SU-DHL-6 (cell line): ENCODE measurements around the gene ARRDC1.
"Not testable (repeated sequence)": the region's sequence is repeated elsewhere in the genome, so short reads cannot be mapped to it uniquely, and the experiment has no call there.

Experiments used
- H2AFZ ChIP-seq: fragments of 200-600 bp; sonication (generic); 2 replicates; pipeline ENCODE4 v1.6.1; 2014; ENCODE audit warnings: low read depth, mild to moderate bottlenecking, moderate library complexity, mixed read lengths, antibody characterized with exemption, low read length; ENCODE audit not compliant: severe bottlenecking
- H3F3A ChIP-seq: fragments of 200-600 bp; shearing (Covaris generic); 2 replicates; pipeline ENCODE4 v1.6.0; 2016; ENCODE audit warnings: antibody characterized with exemption, mild to moderate bottlenecking; ENCODE audit not compliant: insufficient read depth
- H3K27ac ChIP-seq: fragments of 200-600 bp; sonication (generic); 2 replicates; pipeline ENCODE4 v1.5.1; 2016; ENCODE audit warnings: low read depth, mild to moderate bottlenecking, low read length, moderate library complexity, mixed read lengths
- H3K27me3 ChIP-seq: fragments of 200-600 bp; sonication (generic), shearing (Covaris generic); 2 replicates; pipeline ENCODE4 v1.6.0; 2014; ENCODE audit warnings: mild to moderate bottlenecking, low read length
- H3K36me3 ChIP-seq: fragments of 200-600 bp; sonication (generic); 2 replicates; pipeline ENCODE4 v1.6.1; 2014; ENCODE audit warnings: mild to moderate bottlenecking, low read length, mixed read lengths
- H3K4me2 ChIP-seq: fragments of 300-600, 200-600 bp; shearing (Covaris generic), sonication (generic); 2 replicates; pipeline ENCODE4 v1.6.0; 2014; ENCODE audit warnings: low read length, low read depth, mild to moderate bottlenecking; ENCODE audit not compliant: poor library complexity, severe bottlenecking
- H3K4me3 ChIP-seq: fragments of 200-600 bp; sonication (generic); 2 replicates; pipeline ENCODE4 v1.5.1; 2014; ENCODE audit warnings: antibody characterized with exemption, low read length, mild to moderate bottlenecking, mixed read lengths; ENCODE audit not compliant: insufficient read depth, poor library complexity, severe bottlenecking
- H3K79me2 ChIP-seq: fragments of 200-600 bp; sonication (generic); 2 replicates; pipeline ENCODE4 v1.6.1; 2014; ENCODE audit warnings: mild to moderate bottlenecking, low read length, moderate library complexity; ENCODE audit not compliant: insufficient read depth
- H3K9ac ChIP-seq: fragments of 200-600 bp; sonication (generic); 2 replicates; pipeline ENCODE4 v1.7.0; 2014; ENCODE audit warnings: mild to moderate bottlenecking, low read length
- H3K9me2 ChIP-seq: fragments of 200-600 bp; sonication (generic); replicated peaks from 2 replicates; pipeline ENCODE4 v1.6.1; 2014; ENCODE audit warnings: low read length; ENCODE audit not compliant: insufficient read depth
- H3K9me3 ChIP-seq: fragments of 200-600 bp; sonication (generic); 2 replicates; pipeline ENCODE4 v1.6.1; 2014; ENCODE audit warnings: low read length, mixed read lengths; ENCODE audit not compliant: insufficient read depth
- H4K20me1 ChIP-seq: fragments of 200-600 bp; sonication (generic); 2 replicates; pipeline ENCODE4 v1.6.1; 2014; ENCODE audit warnings: low read depth, mild to moderate bottlenecking, antibody characterized with exemption, low read length, moderate library complexity, mixed read lengths
- CTCF ChIP-seq: fragments of 200-600 bp; sonication (generic); IDR thresholded peaks from one replicate; pipeline ENCODE4 v1.5.1; 2017; ENCODE audit warnings: antibody characterized with exemption, mild to moderate bottlenecking, low read length, moderate library complexity; ENCODE audit not compliant: insufficient read depth, poor library complexity, severe bottlenecking
- EZH2phosphoT487 ChIP-seq: fragments of 200-600 bp; sonication (generic), shearing (Covaris generic); conservative IDR thresholded peaks from 2 replicates; pipeline ENCODE4 v1.6.1; 2018; ENCODE audit warnings: mild to moderate bottlenecking, antibody characterized with exemption, low read length, moderate library complexity, mixed read lengths

ARRDC1 gene

GRCh38 chr9:137592767-137593166 lies 12.7 kb upstream of the ARRDC1 start:
- no peak overlapping the region for H3K4me3 ChIP-seq
- no peak overlapping the region for H2AFZ ChIP-seq
- H3K9me2 ChIP-seq: no peaks in the 10 kb centered on the region
- H3F3A ChIP-seq: no peaks in the 10 kb centered on the region
- no peaks in the 10 kb centered on the region for H3K27me3 ChIP-seq
- no peak overlapping the region for H3K9ac ChIP-seq
- H3K9me3 ChIP-seq: no peaks in the 10 kb centered on the region
- no peak for TF ChIP-seq EZH2phosphoT487
- TF ChIP-seq CTCF: no peak
- no peak overlapping the region for H3K4me2 ChIP-seq
- no peaks in the 10 kb centered on the region for H3K36me3 ChIP-seq
- no peaks in the 10 kb centered on the region; the same call in 1 of the 2 replicates for H3K79me2 ChIP-seq
- H4K20me1 ChIP-seq: 0 out of 2 replicates have a peak, but pooled peaks cover 3% of the 10 kb centered on the region
- no peak overlapping the region for H3K27ac ChIP-seq

- H3K27me3 ChIP-seq: no peaks in the 10 kb centered on the region
- no peak overlapping the region for H3K9ac ChIP-seq
- H3K9me3 ChIP-seq: no peaks in the 10 kb centered on the region
- no peaks in the 10 kb centered on the region for H3K36me3 ChIP-seq
- no peaks in the 10 kb centered on the region for H3K9me2 ChIP-seq
- H3K27ac ChIP-seq: no peak overlapping the region
- H3F3A ChIP-seq: no peaks in the 10 kb centered on the region
- TF ChIP-seq EZH2phosphoT487 (no peak), CTCF (no peak)
- no peak overlapping the region for H2AFZ ChIP-seq
- no peak overlapping the region for H3K4me3 ChIP-seq
- no peaks in the 10 kb centered on the region; the same call in 1 of the 2 replicates for H3K79me2 ChIP-seq
- 0 out of 2 replicates have a peak, but pooled peaks cover 3% of the 10 kb centered on the region for H4K20me1 ChIP-seq
- no peak overlapping the region for H3K4me2 ChIP-seq
Observed at GRCh38 chr9:137593176-137593575, 12.3 kb upstream of the ARRDC1 start.

GRCh38 chr9:137596577-137596976 lies 8.9 kb upstream of the ARRDC1 start:
- H3K79me2 ChIP-seq: not testable (repeated sequence)

GRCh38 chr9:137598943-137599342 lies 6.5 kb upstream of the ARRDC1 start:
- H3F3A ChIP-seq: no peaks in the 10 kb centered on the region
- no peak for TF ChIP-seq CTCF
- TF ChIP-seq EZH2phosphoT487: no peak
- no peaks in the 10 kb centered on the region for H3K79me2 ChIP-seq
- H2AFZ ChIP-seq: no peak overlapping the region
- no peaks in the 10 kb centered on the region for H3K27me3 ChIP-seq
- no peaks in the 10 kb centered on the region for H3K36me3 ChIP-seq
- no peaks in the 10 kb centered on the region for H4K20me1 ChIP-seq
- no peak overlapping the region for H3K9ac ChIP-seq
- H3K4me2 ChIP-seq: no peak overlapping the region
- H3K9me2 ChIP-seq: no peaks in the 10 kb centered on the region
- H3K4me3 ChIP-seq: no peak overlapping the region
- H3K27ac ChIP-seq: no peak overlapping the region
- H3K9me3 ChIP-seq: no peaks in the 10 kb centered on the region

More at GRCh38 chr9:137596577-137596976, 8.9 kb upstream of the ARRDC1 start:
- H3K36me3 ChIP-seq, H3K4me3 ChIP-seq, H3K27me3 ChIP-seq, H2AFZ ChIP-seq, H3K27ac ChIP-seq, H3K9me3 ChIP-seq, H4K20me1 ChIP-seq, H3F3A ChIP-seq, H3K4me2 ChIP-seq, H3K9me2 ChIP-seq, H3K9ac ChIP-seq: not testable (repeated sequence)
